Neural cell (in vitro differentiated cells): ENCODE data around the gene NLRC5. TPM values are rescaled to one million over a fixed set of nuclear protein-coding genes. Genes with fewer than 3 reads are reported as not detected.

Source experiments
- H2AFZ ChIP-seq: fragments of 200-600, 300-800 bp; sonication (generic), shearing (Covaris generic); 2 replicates; pipeline ENCODE4 v1.6.0; 2014; ENCODE audit warnings: low read depth, mild to moderate bottlenecking, antibody characterized with exemption, low read length, moderate library complexity
- H3F3A ChIP-seq: fragments of 200-600 bp; shearing (Covaris generic); 2 replicates; pipeline ENCODE4 v1.6.1; 2016; ENCODE audit warnings: mild to moderate bottlenecking, moderate library complexity, mixed read lengths, antibody characterized with exemption, low read length; ENCODE audit not compliant: insufficient read depth, poor library complexity, severe bottlenecking
- H3K27ac ChIP-seq: fragments of 200-600, 300-800 bp; sonication (generic), shearing (Covaris generic); 2 replicates; pipeline ENCODE4 v1.5.1; 2014; ENCODE audit warnings: mild to moderate bottlenecking, low read length, moderate library complexity
- H3K27me3 ChIP-seq: fragments of 300-800, 200-600 bp; sonication (generic), shearing (Covaris generic); 2 replicates; pipeline ENCODE4 v1.6.0; 2014; ENCODE audit warnings: mild to moderate bottlenecking, low read depth, low read length, moderate library complexity; ENCODE audit not compliant: insufficient read depth
- H3K36me3 ChIP-seq: fragments of 300-800, 200-600 bp; sonication (generic), shearing (Covaris generic); 2 replicates; pipeline ENCODE4 v1.5.1; 2014; ENCODE audit warnings: mild to moderate bottlenecking, antibody characterized with exemption, low read length, moderate library complexity; ENCODE audit not compliant: insufficient read depth
- H3K4me2 ChIP-seq: fragments of 300-800, 200-600 bp; sonication (generic), shearing (Covaris generic); 2 replicates; pipeline ENCODE4 v1.6.0; 2014; ENCODE audit warnings: mild to moderate bottlenecking, low read length
- H3K4me3 ChIP-seq: fragments of 300-800, 200-600 bp; sonication (generic), shearing (Covaris generic); 2 replicates; pipeline ENCODE4 v1.5.1; 2014; ENCODE audit warnings: mild to moderate bottlenecking, low read length, moderate library complexity
- H3K79me2 ChIP-seq: fragments of 200-600 bp; shearing (Covaris generic); replicated peaks from 2 replicates; pipeline ENCODE4 v1.6.0; 2014; ENCODE audit warnings: mild to moderate bottlenecking, low read length, moderate library complexity; ENCODE audit not compliant: insufficient read depth
- H3K9ac ChIP-seq: fragments of 300-800, 200-600 bp; sonication (generic), shearing (Covaris generic); 2 replicates; pipeline ENCODE4 v1.6.1; 2016; ENCODE audit warnings: mild to moderate bottlenecking, low read length, mixed read lengths
- H3K9me2 ChIP-seq: fragments of 200-600 bp; shearing (Covaris generic); 2 replicates; pipeline ENCODE4 v1.6.1; 2016; ENCODE audit warnings: mild to moderate bottlenecking, low read length, mixed read lengths; ENCODE audit not compliant: insufficient read depth
- H3K9me3 ChIP-seq: fragments of 200-600, 300-800 bp; sonication (generic), shearing (Covaris generic); 2 replicates; pipeline ENCODE4 v1.6.1; 2016; ENCODE audit warnings: mild to moderate bottlenecking, mixed run types, low read length, moderate library complexity, mixed read lengths
- H4K20me1 ChIP-seq: fragments of 200-600 bp; shearing (Covaris generic); 2 replicates; pipeline ENCODE4 v1.6.1; 2016; ENCODE audit warnings: mild to moderate bottlenecking, mixed run types; ENCODE audit not compliant: insufficient read depth
- EP300 ChIP-seq: fragments of 450-650 bp; conservative IDR thresholded peaks from 2 replicates; pipeline ENCODE4 v1.6.1; 2014; ENCODE audit warnings: antibody characterized with exemption, mild to moderate bottlenecking, moderate library complexity; ENCODE audit not compliant: poor library complexity, severe bottlenecking
- EZH2 ChIP-seq: fragments of 200-600, 300-800 bp; shearing (Covaris generic), sonication (generic); IDR thresholded peaks from 2 replicates; pipeline ENCODE4 v1.6.1; 2014; ENCODE audit warnings: antibody characterized with exemption, low read length, borderline replicate concordance, mild to moderate bottlenecking; ENCODE audit not compliant: insufficient read depth, poor library complexity, severe bottlenecking
- MXI1 ChIP-seq: fragments of 450-650 bp; conservative IDR thresholded peaks from 2 replicates; pipeline ENCODE4 v1.6.1; 2014; ENCODE audit warnings: antibody characterized with exemption, mild to moderate bottlenecking; ENCODE audit not compliant: poor library complexity, severe bottlenecking
- POLR2AphosphoS5 ChIP-seq: IDR thresholded peaks from 2 replicates; pipeline ENCODE4 v1.6.1; 2012
- RAD21 ChIP-seq: fragments of 450-650 bp; conservative IDR thresholded peaks from 2 replicates; pipeline ENCODE4 v1.6.1; 2014; ENCODE audit warnings: antibody characterized with exemption, mild to moderate bottlenecking, moderate library complexity
- SMC3 ChIP-seq: fragments of 450-650 bp; conservative IDR thresholded peaks from 2 replicates; pipeline ENCODE4 v1.6.1; 2014; ENCODE audit warnings: antibody characterized with exemption, mild to moderate bottlenecking, moderate library complexity; ENCODE audit not compliant: poor library complexity
- TAF1 ChIP-seq: IDR thresholded peaks from 2 replicates; pipeline ENCODE4 v1.6.1; 2012; ENCODE audit warnings: low read depth
- polyA plus RNA-seq: library from polyadenylated mRNA; depleted of rRNA; stranded (reverse); fragments of >200 nt; gene quantifications from 2 replicates; pipeline ENCODE4 v1.2.3, GENCODE V29; 2014
- TF ChIP-seq, protein P1 (sequence below): IDR thresholded peaks from 2 replicates; pipeline ENCODE4 v1.6.1; 2012; ENCODE audit warnings: borderline replicate concordance
- TF ChIP-seq, protein P2 (sequence below): fragments of 450-650 bp; IDR thresholded peaks from 2 replicates; pipeline ENCODE4 v1.5.1; 2014; ENCODE audit warnings: antibody characterized with exemption, mild to moderate bottlenecking, moderate library complexity; ENCODE audit not compliant: poor library complexity, severe bottlenecking

Gene NLRC5
- polyA plus RNA-seq, 1 donor from 2014 or later: not detected

GRCh38 chr16:56998352-56998751 is 9.0 kb downstream of the NLRC5 start:
- Histone ChIP-seq H2AFZ (no peak overlapping the region), H3K9me3 (no peaks in the 10 kb centered on the region), H3K79me2 (no peaks in the 10 kb centered on the region), H3K9ac (no peak overlapping the region), H3K27me3 (no peaks in the 10 kb centered on the region), H3F3A (no peaks in the 10 kb centered on the region), H3K4me3 (no peak overlapping the region), H3K36me3 (no peaks in the 10 kb centered on the region), H3K27ac (no peak overlapping the region), H3K4me2 (no peak overlapping the region), H3K9me2 (no peaks in the 10 kb centered on the region), H4K20me1 (no peaks in the 10 kb centered on the region)
- no peak for TF ChIP-seq SMC3
- no peak for TF ChIP-seq MXI1
- TF ChIP-seq, protein P1, sequence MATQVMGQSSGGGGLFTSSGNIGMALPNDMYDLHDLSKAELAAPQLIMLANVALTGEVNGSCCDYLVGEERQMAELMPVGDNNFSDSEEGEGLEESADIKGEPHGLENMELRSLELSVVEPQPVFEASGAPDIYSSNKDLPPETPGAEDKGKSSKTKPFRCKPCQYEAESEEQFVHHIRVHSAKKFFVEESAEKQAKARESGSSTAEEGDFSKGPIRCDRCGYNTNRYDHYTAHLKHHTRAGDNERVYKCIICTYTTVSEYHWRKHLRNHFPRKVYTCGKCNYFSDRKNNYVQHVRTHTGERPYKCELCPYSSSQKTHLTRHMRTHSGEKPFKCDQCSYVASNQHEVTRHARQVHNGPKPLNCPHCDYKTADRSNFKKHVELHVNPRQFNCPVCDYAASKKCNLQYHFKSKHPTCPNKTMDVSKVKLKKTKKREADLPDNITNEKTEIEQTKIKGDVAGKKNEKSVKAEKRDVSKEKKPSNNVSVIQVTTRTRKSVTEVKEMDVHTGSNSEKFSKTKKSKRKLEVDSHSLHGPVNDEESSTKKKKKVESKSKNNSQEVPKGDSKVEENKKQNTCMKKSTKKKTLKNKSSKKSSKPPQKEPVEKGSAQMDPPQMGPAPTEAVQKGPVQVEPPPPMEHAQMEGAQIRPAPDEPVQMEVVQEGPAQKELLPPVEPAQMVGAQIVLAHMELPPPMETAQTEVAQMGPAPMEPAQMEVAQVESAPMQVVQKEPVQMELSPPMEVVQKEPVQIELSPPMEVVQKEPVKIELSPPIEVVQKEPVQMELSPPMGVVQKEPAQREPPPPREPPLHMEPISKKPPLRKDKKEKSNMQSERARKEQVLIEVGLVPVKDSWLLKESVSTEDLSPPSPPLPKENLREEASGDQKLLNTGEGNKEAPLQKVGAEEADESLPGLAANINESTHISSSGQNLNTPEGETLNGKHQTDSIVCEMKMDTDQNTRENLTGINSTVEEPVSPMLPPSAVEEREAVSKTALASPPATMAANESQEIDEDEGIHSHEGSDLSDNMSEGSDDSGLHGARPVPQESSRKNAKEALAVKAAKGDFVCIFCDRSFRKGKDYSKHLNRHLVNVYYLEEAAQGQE: no peak
- TF ChIP-seq EZH2: no peak
- no peak for TF ChIP-seq TAF1
- TF ChIP-seq, protein P2, sequence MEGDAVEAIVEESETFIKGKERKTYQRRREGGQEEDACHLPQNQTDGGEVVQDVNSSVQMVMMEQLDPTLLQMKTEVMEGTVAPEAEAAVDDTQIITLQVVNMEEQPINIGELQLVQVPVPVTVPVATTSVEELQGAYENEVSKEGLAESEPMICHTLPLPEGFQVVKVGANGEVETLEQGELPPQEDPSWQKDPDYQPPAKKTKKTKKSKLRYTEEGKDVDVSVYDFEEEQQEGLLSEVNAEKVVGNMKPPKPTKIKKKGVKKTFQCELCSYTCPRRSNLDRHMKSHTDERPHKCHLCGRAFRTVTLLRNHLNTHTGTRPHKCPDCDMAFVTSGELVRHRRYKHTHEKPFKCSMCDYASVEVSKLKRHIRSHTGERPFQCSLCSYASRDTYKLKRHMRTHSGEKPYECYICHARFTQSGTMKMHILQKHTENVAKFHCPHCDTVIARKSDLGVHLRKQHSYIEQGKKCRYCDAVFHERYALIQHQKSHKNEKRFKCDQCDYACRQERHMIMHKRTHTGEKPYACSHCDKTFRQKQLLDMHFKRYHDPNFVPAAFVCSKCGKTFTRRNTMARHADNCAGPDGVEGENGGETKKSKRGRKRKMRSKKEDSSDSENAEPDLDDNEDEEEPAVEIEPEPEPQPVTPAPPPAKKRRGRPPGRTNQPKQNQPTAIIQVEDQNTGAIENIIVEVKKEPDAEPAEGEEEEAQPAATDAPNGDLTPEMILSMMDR: no peak
- TF ChIP-seq EP300: no peak
- TF ChIP-seq POLR2AphosphoS5: no peak
- TF ChIP-seq RAD21: no peak

DNA sequence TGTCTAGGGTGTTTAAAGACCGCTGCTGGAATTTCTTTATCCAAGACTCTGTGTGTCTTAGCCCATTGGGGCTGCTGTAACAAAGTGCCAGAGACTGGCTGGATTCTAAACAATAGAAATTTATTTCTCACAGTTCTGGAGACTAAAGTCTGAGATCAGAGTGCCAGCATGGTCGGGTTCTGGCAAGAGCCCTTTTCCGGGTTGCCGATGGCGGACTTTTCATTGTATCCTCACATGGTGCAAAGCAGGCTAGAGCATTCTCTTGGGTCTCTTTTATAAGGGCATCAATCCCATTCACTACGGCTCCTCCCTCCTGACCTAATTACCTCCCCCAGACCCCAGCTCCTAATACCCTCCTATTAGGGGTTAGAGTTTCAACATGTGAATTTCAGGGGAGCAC is 9.5 kb downstream of the NLRC5 start:
- no peak overlapping the region for H3K4me3 ChIP-seq
- H3K79me2 ChIP-seq: no peaks in the 10 kb centered on the region
- H3K9me2 ChIP-seq: no peaks in the 10 kb centered on the region
- no peaks in the 10 kb centered on the region for H3K27me3 ChIP-seq
- TF ChIP-seq EZH2: no peak
- TF ChIP-seq, protein P2: no peak
- no peak for TF ChIP-seq SMC3
- TF ChIP-seq MXI1: no peak
- no peak for TF ChIP-seq RAD21
- TF ChIP-seq TAF1: no peak
- TF ChIP-seq EP300: no peak
- no peak for TF ChIP-seq POLR2AphosphoS5
- TF ChIP-seq, protein P1: no peak
- H3K36me3 ChIP-seq: no peaks in the 10 kb centered on the region
- no peaks in the 10 kb centered on the region for H4K20me1 ChIP-seq
- H3K4me2 ChIP-seq: no peak overlapping the region
- H3K27ac ChIP-seq: no peak overlapping the region
- no peak overlapping the region for H3K9ac ChIP-seq
- H3F3A ChIP-seq: no peaks in the 10 kb centered on the region
- no peak overlapping the region for H2AFZ ChIP-seq
- H3K9me3 ChIP-seq: no peaks in the 10 kb centered on the region
